Measurements from ENCODE around the gene AGAP2.

The AGAP2 gene

DNA sequence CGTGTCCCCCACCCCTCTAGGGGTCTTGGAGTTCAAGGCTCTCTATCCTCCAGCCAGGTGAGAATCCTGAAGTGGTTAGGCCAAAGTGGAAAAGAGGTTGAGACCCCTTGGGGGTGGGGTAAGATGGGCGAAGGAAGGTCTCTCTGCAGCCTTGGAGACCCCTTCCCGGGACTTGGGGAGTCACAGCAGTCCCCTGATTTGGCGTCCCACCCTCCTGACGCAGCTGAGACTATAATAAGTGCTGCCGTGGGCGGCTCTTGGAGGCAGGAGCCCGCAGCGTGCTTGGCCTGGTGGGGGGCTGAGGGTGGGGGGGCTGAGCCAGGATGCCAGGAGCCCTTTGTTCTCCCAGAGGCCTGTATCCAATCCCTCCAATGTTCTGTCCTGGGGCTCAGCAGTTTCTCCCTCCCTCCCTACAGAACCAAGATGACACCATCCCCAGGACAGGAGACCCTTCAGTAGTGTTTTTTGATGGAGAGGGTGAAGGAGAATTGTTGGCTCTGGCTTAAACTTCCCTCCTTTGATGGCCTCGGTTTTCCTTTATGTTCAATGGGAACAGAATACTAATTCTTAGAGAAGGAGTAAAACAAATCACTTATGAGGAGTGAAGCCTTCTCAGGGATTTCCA, 1.5 kb upstream of the AGAP2 start:
- TF ChIP-seq ZNF404 (tag by site-specific recombination; IDR thresholded peaks at IDR 0.05) (no peak), ZBTB20 (tag by site-specific recombination; IDR thresholded peaks at IDR 0.05) (no peak), ZNF76 (tag by site-specific recombination; IDR thresholded peaks at IDR 0.05; ENCODE audit: borderline replicate concordance, low read depth) (no peak), ZNF274 (IDR thresholded peaks at IDR 0.05; ENCODE audit: low read length) (no peak), ZNF274 (tag by site-specific recombination; IDR thresholded peaks at IDR 0.05; ENCODE audit: borderline replicate concordance) (no peak), ZNF184 (tag by site-specific recombination; IDR thresholded peaks at IDR 0.05) (no peak), ZXDB (tag by site-specific recombination; IDR thresholded peaks at IDR 0.05) (no peak), ZNF335 (tag by site-specific recombination; conservative IDR thresholded peaks at IDR 0.05) (no peak), ZNF792 (tag by site-specific recombination; IDR thresholded peaks at IDR 0.05) (no peak), KLF9 (tag by site-specific recombination; IDR thresholded peaks at IDR 0.05; ENCODE audit: low read depth) (no peak), IKZF3 (tag by site-specific recombination; IDR thresholded peaks at IDR 0.05) (no peak)
- TF ChIP-seq, protein P1, sequence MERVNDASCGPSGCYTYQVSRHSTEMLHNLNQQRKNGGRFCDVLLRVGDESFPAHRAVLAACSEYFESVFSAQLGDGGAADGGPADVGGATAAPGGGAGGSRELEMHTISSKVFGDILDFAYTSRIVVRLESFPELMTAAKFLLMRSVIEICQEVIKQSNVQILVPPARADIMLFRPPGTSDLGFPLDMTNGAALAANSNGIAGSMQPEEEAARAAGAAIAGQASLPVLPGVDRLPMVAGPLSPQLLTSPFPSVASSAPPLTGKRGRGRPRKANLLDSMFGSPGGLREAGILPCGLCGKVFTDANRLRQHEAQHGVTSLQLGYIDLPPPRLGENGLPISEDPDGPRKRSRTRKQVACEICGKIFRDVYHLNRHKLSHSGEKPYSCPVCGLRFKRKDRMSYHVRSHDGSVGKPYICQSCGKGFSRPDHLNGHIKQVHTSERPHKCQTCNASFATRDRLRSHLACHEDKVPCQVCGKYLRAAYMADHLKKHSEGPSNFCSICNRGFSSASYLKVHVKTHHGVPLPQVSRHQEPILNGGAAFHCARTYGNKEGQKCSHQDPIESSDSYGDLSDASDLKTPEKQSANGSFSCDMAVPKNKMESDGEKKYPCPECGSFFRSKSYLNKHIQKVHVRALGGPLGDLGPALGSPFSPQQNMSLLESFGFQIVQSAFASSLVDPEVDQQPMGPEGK (tag by site-specific recombination; IDR thresholded peaks at IDR 0.05): no peak
- TF ChIP-seq, protein P2, sequence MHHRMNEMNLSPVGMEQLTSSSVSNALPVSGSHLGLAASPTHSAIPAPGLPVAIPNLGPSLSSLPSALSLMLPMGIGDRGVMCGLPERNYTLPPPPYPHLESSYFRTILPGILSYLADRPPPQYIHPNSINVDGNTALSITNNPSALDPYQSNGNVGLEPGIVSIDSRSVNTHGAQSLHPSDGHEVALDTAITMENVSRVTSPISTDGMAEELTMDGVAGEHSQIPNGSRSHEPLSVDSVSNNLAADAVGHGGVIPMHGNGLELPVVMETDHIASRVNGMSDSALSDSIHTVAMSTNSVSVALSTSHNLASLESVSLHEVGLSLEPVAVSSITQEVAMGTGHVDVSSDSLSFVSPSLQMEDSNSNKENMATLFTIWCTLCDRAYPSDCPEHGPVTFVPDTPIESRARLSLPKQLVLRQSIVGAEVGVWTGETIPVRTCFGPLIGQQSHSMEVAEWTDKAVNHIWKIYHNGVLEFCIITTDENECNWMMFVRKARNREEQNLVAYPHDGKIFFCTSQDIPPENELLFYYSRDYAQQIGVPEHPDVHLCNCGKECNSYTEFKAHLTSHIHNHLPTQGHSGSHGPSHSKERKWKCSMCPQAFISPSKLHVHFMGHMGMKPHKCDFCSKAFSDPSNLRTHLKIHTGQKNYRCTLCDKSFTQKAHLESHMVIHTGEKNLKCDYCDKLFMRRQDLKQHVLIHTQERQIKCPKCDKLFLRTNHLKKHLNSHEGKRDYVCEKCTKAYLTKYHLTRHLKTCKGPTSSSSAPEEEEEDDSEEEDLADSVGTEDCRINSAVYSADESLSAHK (tag by site-specific recombination; IDR thresholded peaks at IDR 0.05): no peak
- TF ChIP-seq, protein P3, sequence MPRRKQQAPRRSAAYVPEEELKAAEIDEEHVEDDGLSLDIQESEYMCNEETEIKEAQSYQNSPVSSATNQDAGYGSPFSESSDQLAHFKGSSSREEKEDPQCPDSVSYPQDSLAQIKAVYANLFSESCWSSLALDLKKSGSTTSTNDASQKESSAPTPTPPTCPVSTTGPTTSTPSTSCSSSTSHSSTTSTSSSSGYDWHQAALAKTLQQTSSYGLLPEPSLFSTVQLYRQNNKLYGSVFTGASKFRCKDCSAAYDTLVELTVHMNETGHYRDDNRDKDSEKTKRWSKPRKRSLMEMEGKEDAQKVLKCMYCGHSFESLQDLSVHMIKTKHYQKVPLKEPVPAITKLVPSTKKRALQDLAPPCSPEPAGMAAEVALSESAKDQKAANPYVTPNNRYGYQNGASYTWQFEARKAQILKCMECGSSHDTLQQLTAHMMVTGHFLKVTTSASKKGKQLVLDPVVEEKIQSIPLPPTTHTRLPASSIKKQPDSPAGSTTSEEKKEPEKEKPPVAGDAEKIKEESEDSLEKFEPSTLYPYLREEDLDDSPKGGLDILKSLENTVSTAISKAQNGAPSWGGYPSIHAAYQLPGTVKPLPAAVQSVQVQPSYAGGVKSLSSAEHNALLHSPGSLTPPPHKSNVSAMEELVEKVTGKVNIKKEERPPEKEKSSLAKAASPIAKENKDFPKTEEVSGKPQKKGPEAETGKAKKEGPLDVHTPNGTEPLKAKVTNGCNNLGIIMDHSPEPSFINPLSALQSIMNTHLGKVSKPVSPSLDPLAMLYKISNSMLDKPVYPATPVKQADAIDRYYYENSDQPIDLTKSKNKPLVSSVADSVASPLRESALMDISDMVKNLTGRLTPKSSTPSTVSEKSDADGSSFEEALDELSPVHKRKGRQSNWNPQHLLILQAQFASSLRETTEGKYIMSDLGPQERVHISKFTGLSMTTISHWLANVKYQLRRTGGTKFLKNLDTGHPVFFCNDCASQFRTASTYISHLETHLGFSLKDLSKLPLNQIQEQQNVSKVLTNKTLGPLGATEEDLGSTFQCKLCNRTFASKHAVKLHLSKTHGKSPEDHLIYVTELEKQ (tag by site-specific recombination; IDR thresholded peaks at IDR 0.05; ENCODE audit: borderline replicate concordance): no peak
- TF ChIP-seq, protein P4, sequence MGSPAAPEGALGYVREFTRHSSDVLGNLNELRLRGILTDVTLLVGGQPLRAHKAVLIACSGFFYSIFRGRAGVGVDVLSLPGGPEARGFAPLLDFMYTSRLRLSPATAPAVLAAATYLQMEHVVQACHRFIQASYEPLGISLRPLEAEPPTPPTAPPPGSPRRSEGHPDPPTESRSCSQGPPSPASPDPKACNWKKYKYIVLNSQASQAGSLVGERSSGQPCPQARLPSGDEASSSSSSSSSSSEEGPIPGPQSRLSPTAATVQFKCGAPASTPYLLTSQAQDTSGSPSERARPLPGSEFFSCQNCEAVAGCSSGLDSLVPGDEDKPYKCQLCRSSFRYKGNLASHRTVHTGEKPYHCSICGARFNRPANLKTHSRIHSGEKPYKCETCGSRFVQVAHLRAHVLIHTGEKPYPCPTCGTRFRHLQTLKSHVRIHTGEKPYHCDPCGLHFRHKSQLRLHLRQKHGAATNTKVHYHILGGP (tag by site-specific recombination; IDR thresholded peaks at IDR 0.05): no peak
- TF ChIP-seq, protein P5, sequence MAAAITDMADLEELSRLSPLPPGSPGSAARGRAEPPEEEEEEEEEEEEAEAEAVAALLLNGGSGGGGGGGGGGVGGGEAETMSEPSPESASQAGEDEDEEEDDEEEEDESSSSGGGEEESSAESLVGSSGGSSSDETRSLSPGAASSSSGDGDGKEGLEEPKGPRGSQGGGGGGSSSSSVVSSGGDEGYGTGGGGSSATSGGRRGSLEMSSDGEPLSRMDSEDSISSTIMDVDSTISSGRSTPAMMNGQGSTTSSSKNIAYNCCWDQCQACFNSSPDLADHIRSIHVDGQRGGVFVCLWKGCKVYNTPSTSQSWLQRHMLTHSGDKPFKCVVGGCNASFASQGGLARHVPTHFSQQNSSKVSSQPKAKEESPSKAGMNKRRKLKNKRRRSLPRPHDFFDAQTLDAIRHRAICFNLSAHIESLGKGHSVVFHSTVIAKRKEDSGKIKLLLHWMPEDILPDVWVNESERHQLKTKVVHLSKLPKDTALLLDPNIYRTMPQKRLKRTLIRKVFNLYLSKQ (tag by site-specific recombination; IDR thresholded peaks at IDR 0.05; ENCODE audit: borderline replicate concordance): no peak
- Histone ChIP-seq H3K36me3 (ENCODE audit: control insufficient read depth in 2 of 2, insufficient read depth in 1 of 2, low read length in 2 of 2) (no peaks in the 10 kb centered on the region), H3K9me3 (ENCODE audit: control insufficient read depth, insufficient read depth, low read depth, low read length) (no peaks in the 10 kb centered on the region), H3K27ac (ENCODE audit: extremely low read depth, low read depth, low read length) (no peak overlapping the region), H3K4me3 (ENCODE audit: low read depth, low read length) (no peak overlapping the region), H3K4me1 (ENCODE audit: control insufficient read depth, insufficient read depth, low read length) (peaks cover 8% of the 10 kb centered on the region; the same call in 1 of the 2 replicates)
- ChIA-PET POLR2A (no interaction called here), CTCF (interaction anchor here (0.6 kb wide), 1 partner anchor 38 kb away, joined by 4 read pairs; no protein-coding TSS in a partner anchor)
